ENCODE data around the gene LMAN2L.

Gene LMAN2L

GRCh38 chr2:96690306-96691021 lies 49.4 kb downstream of the LMAN2L start:
- TF ChIP-seq GATA2 (IDR thresholded peaks at IDR 0.05; ENCODE audit: low read depth, low read length) (no peak), GATA3 (IDR thresholded peaks at IDR 0.05; ENCODE audit: low read depth, low read length) (no peak)

GRCh38 chr2:96689431-96689991 lies 50.4 kb downstream of the LMAN2L start:
- TF ChIP-seq GATA2 (IDR thresholded peaks at IDR 0.05; ENCODE audit: low read depth, low read length) (no peak), GATA3 (IDR thresholded peaks at IDR 0.05; ENCODE audit: low read depth, low read length) (no peak)

GRCh38 chr2:96688649-96689430 lies 51.0 kb downstream of the LMAN2L start:
- no peak for TF ChIP-seq GATA2 (IDR thresholded peaks at IDR 0.05; ENCODE audit: low read depth, low read length)
- no peak for TF ChIP-seq GATA3 (IDR thresholded peaks at IDR 0.05; ENCODE audit: low read depth, low read length)

GRCh38 chr2:96687711-96688640 lies 51.9 kb downstream of the LMAN2L start:
- no peak for TF ChIP-seq GATA3 (IDR thresholded peaks at IDR 0.05; ENCODE audit: low read depth, low read length)
- no peak for TF ChIP-seq GATA2 (IDR thresholded peaks at IDR 0.05; ENCODE audit: low read depth, low read length)

- TF ChIP-seq GATA2 (IDR thresholded peaks at IDR 0.05; ENCODE audit: low read depth, low read length) (no peak), GATA3 (IDR thresholded peaks at IDR 0.05; ENCODE audit: low read depth, low read length) (no peak)
Observed at GRCh38 chr2:96687266-96687665, 52.6 kb downstream of the LMAN2L start.

GRCh38 chr2:96685577-96686459 lies 54.0 kb downstream of the LMAN2L start:
- no peak for TF ChIP-seq GATA3 (IDR thresholded peaks at IDR 0.05; ENCODE audit: low read depth, low read length)
- TF ChIP-seq GATA2 (IDR thresholded peaks at IDR 0.05; ENCODE audit: low read depth, low read length), result no peak

GRCh38 chr2:96684883-96685576 lies 54.8 kb downstream of the LMAN2L start:
- TF ChIP-seq GATA3 (IDR thresholded peaks at IDR 0.05; ENCODE audit: low read depth, low read length) (no peak), GATA2 (IDR thresholded peaks at IDR 0.05; ENCODE audit: low read depth, low read length) (no peak)

GRCh38 chr2:96683972-96684820 lies 55.7 kb downstream of the LMAN2L start:
- TF ChIP-seq GATA2 (IDR thresholded peaks at IDR 0.05; ENCODE audit: low read depth, low read length) (no peak), GATA3 (IDR thresholded peaks at IDR 0.05; ENCODE audit: low read depth, low read length) (no peak)

- TF ChIP-seq GATA2 (IDR thresholded peaks at IDR 0.05; ENCODE audit: low read depth, low read length), result no peak
- TF ChIP-seq GATA3 (IDR thresholded peaks at IDR 0.05; ENCODE audit: low read depth, low read length), result no peak
Observed at GRCh38 chr2:96683307-96683706, 56.6 kb downstream of the LMAN2L start.

- TF ChIP-seq GATA2 (IDR thresholded peaks at IDR 0.05; ENCODE audit: low read depth, low read length), result no peak
- no peak for TF ChIP-seq GATA3 (IDR thresholded peaks at IDR 0.05; ENCODE audit: low read depth, low read length)
Observed at GRCh38 chr2:96681540-96681939, 58.3 kb downstream of the LMAN2L start.

GRCh38 chr2:96680561-96681141 lies 59.2 kb downstream of the LMAN2L start:
- TF ChIP-seq GATA3 (IDR thresholded peaks at IDR 0.05; ENCODE audit: low read depth, low read length), result no peak
- no peak for TF ChIP-seq GATA2 (IDR thresholded peaks at IDR 0.05; ENCODE audit: low read depth, low read length)

All from SH-SY5Y (cell line).